GM21360 (cell line): Measurements from ENCODE around the gene IRF3.

ENCODE experiments used
- ATAC-seq: cut with Tn5 transposase; IDR thresholded peaks from one replicate; pipeline ENCODE4 v1.9.1; 2021; ENCODE audit warnings: mild to moderate bottlenecking, moderate library complexity; ENCODE audit not compliant: unreplicated experiment

IRF3 gene, protein sequence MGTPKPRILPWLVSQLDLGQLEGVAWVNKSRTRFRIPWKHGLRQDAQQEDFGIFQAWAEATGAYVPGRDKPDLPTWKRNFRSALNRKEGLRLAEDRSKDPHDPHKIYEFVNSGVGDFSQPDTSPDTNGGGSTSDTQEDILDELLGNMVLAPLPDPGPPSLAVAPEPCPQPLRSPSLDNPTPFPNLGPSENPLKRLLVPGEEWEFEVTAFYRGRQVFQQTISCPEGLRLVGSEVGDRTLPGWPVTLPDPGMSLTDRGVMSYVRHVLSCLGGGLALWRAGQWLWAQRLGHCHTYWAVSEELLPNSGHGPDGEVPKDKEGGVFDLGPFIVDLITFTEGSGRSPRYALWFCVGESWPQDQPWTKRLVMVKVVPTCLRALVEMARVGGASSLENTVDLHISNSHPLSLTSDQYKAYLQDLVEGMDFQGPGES

DNA sequence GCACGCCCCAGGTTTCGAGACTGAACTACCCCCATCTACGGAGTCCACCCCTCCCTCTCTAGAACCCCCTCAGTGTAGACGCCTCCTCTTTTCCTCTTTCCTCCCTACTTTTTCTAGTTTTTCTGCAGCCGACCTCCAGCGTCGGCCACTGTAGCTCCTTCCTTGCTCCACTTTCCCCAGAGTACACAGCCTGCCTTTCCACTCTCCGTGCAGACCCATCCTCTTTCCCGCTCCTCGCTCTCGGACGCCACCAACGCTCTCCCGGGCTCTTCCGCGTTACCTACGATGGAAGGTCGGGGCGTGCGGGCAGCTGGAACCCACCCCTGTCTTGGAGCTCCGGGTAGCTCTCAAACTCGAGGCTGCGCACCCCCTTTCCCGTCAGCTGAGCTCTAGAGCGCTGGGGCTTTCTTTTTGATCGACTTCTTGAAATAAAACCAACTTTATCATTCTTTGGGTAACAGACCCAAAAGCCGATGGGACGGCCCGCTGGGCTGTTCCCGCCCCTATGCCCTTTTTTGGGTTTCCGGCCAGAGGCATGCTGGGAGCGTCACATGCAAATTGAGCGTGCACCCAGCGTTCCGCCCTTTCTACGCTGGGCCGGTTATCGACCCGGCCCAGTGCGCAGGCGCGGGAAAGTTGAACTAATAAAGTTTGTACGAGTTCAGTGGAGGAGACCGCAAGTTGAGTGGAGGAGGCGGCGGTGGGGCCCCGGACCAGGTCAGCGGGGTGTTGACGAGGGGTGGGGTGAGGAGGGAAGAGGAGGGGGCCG, at the start of gene IRF3, which contains the start of gene BCL2L12:
Gene IRF3, minus strand, starts transcription at position 507 of the 769 bp plus-strand sequence. CDS start 1,019 bp downstream, outside the sequence.
Gene BCL2L12, plus strand, starts transcription at position 583 of the 769 bp plus-strand sequence. CDS start 760 bp downstream, outside the sequence.
- peak; percentile 76 for ATAC-seq

DNA sequence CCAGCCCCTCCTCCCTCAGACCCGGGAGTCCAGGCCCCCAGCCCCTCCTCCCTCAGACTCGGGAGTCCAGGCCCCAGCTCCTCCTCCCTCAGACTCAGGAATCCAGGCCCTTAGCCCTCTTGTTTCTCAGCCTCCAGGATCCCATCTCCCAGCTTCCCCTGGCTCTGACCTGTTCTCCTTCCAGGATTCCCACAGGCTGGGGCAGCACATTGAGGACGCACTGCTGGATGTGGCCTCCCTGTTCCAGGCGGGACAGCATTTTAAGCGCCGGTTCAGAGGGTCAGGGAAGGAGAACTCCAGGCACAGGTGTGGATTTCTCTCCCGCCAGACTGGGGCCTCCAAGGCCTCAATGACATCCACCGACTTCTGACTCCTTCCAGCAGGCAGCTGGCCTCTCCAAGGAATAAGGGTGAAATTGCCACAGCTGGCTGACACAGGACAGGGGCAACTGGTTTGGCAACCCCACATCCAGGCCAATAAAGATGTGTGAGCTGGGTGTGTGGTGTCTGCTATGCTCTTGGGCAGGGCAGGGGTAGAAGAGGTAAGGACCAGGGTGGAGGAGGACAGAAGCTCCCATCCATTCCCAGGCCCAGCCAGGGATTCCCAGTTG, 47.7 kb upstream of the IRF3 start:
- ATAC-seq: no peak

DNA sequence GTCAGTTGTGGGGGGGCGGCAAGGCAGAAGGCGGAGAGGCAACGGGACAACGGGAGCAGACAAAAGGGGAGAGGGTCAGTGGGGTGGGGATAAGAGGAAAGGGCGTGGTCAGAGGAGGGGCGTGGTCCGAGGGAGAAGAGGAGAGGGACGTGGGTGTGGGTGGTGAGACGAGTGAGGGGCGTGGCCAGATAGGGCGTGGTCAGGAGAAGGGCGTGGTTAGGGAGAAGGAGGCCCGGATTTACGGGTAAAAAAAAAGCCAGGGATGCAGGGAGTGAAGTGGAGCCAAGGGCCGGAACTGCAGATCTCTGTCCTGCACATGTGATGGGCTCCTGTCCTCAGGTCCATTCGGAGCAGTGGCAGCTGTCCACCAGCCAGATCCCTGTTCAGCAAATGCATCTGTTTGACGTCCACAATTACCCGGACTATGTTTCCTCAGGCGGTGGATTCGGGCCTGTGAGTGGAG, 46.8 kb upstream of the IRF3 start:
- ATAC-seq: no peak

GRCh38 chr19:49710372-49710951, 44.8 kb upstream of the IRF3 start:
- ATAC-seq: no peak

DNA sequence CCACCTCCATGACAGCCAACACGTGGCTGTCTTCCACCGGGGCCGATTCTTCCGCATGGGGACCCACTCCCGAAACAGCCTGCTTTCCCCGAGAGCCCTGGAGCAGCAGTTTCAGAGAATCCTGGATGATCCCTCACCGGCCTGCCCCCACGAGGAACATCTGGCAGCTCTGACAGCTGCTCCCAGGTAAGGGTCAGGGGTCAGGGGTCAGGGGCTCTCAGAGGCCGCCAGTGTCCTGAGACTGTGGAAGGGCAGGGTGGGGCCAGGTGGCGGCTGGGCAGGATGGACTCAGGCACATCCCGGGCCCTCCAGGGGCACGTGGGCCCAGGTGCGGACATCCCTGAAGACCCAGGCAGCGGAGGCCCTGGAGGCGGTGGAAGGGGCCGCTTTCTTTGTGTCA, 40.3 kb upstream of the IRF3 start:
- no peak for ATAC-seq

DNA sequence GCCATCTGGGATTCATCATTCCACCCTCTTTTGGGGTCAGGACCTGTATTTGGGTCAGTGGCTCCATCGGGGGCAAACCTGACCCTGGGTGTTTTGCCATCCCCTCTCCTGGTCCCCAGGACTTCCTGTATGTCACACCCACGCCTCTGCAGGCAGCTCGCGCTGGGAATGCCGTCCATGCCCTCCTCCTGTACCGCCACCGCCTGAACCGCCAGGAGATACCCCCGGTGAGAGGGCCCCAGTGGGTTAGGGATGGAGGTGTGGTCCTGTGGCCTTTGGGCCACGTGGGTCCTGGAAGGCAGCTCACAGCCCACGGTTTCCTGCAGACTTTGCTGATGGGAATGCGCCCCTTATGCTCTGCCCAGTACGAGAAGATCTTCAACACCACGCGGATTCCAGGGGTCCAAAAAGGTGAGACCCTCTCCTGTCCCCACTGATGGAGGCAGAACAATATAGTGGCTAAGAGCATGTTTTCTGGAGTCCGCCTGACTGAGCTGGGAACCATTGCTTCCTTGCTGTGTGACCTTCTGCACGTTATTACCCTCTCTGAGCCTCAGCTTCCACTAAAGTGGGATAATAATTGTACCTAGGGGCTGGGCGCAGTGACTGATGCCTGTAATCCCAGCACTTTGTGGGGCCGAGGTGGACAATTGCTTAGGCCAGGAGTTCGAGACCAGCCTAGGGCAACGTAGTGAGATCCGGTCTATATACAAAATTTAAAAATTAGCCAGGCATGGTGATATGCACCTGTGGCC, 39.4 kb upstream of the IRF3 start:
- ATAC-seq: no peak

DNA sequence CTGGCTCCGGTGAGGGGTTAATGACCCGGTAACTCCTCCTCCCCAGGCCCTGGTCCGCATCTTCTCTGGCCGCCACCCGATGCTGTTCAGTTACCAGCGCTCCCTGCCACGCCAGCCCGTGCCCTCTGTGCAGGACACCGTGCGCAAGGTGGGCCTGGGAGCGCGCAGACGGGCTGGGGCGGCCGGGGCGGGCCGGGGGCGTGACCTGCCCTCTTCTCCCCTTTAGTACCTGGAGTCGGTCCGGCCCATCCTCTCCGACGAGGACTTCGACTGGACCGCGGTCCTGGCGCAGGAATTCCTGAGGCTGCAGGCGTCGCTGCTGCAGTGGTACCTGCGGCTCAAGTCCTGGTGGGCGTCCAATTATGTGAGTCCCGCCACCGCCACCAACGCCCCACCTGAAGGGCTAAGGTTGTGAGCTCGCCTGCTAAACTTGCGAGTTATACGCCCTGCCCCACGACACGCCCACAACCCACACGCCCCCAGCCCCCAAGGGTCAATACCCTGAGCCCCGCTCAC, 35.7 kb upstream of the IRF3 start:
- no peak for ATAC-seq

DNA sequence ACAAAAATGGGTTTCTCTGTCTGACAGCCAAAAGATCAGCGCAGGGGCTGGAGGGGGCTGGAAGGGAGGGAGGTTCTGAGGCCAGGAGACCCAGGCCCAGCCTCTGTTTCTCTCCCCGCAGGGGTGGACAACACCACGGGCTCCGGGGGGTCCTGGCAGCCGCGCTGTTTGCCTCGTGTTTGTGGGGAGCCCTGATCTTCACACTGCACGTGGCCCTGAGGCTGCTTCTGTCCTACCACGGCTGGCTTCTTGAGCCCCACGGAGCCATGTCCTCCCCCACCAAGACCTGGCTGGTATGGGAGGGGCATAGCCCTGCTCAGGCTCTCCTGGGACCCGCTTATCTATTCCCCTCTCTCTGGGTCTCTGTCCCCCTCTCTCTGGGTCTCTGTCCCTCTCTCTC, 34.9 kb upstream of the IRF3 start:
- ATAC-seq: no peak

- ATAC-seq: no peak
Observed at GRCh38 chr19:49699364-49699763, 33.7 kb upstream of the IRF3 start.

GRCh38 chr19:49696865-49697264, 31.2 kb upstream of the IRF3 start:
- ATAC-seq: no peak

- no peak for ATAC-seq
Observed at GRCh38 chr19:49696115-49696514, 30.5 kb upstream of the IRF3 start.

DNA sequence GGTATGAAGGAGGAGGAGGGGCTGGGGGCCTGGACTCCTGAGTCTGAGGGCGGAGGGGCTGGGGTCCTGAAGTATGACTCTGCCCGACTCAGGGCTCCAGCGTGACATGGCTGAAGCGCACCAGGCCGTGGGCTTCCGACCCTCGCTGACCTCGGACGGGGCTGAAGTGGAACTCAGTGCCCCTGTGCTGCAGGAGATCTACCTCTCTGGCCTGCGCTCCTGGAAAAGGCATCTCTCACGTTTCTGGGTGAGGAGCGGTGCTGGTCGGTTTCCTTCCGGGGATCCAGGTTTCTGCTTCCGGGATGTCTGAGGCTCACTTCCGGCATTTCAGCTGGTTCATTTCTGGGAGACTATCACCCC, 26.5 kb upstream of the IRF3 start:
- no peak for ATAC-seq

- no peak for ATAC-seq
Observed at GRCh38 chr19:49691243-49692146, 25.8 kb upstream of the IRF3 start.

- no peak for ATAC-seq
Observed at GRCh38 chr19:49690656-49691242, 25.1 kb upstream of the IRF3 start, which contains the start of gene CPT1C. Gene CPT1C, plus strand, starts transcription at chr19:49691116. Its CDS starts 1,137 bp downstream, at chr19:49692253.

DNA sequence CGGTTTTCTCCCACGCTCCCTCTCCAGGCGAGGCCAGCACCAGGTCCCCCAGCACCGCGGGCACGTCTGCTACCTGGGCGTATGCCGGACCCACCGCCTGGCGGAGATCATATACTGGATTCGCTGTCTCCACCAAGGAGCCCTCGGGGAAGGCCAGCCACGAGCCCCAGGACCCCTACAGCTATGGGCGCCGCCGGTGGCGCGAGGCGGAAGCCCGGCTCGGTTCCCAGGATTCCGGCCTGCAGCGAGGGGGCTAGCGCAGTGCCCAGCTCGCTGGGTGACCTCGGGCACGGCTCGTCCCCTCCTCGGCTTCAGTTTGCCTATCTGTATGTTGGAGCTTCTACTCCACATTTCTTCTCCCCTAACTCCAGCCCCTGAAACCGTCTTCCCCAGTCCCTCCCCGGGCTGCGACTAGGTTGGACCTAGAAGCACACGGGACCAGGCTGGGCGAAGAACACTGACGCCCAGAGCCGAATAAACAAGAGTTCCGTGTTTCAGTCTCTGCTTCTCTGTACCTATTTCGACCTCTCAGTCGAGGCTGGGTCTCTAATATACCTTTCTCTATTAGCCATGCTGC, 24.5 kb upstream of the IRF3 start:
- ATAC-seq: no peak

GRCh38 chr19:49689133-49690078, 23.7 kb upstream of the IRF3 start, which contains the start of gene ADM5:
Gene ADM5, plus strand, starts transcription at chr19:49689594. Its CDS starts 244 bp downstream, at chr19:49689838.
- no peak for ATAC-seq

DNA sequence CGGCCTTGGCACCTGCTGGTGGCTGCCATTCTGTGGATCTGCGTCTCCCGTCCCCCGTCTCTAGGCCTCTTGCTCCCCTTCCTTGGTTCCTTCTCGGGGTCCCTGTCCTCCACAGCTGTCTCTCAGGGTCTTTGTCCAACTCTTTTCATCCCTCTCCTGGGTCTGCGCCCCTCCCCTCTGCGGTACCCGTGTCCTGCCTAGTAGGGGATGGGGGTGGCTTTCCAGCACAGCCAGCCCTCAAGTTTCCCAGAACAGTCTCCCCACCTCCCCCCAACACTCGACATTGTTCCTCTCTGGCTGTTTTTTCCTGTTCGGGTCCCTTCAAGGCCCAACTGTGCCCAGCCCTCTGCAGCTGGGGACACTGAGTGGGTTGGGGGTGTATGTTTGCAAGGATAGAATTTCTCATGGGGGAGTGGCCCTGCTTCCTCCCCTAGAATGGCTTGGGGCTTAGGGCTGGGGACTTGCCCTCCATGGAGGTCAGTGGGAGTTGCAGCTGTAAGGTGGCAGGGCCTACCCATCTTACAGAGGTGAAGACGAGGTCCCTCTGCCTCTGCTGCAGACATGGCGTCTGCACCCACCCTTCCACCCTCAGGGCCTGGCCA, 23.0 kb upstream of the IRF3 start:
- no peak for ATAC-seq
